Sigmoid colon (tissue), 7 donors: ENCODE results near the gene ATP2B3. TPM values are rescaled to one million over a fixed set of nuclear protein-coding genes. Genes with fewer than 3 reads are reported as not detected.

Source experiments
- DNase-seq: peaks from one replicate; pipeline ENCODE4 v3.0.0-alpha.2; 2019
- H3K27ac ChIP-seq, 4 donors: fragments of 200-600 bp; sonication (generic); one replicate each; pipeline ENCODE4 v1.5.1; 2016 to 2019; ENCODE audit warnings: mild to moderate bottlenecking in 1 of 4
- H3K27me3 ChIP-seq, 3 donors: fragments of 200-600 bp; sonication (generic); one replicate each; pipeline ENCODE4 v1.5.1; 2019; ENCODE audit warnings: mild to moderate bottlenecking in 1 of 3
- H3K36me3 ChIP-seq, 4 donors: fragments of 200-600 bp; sonication (generic); one replicate each; pipeline ENCODE4 v1.5.1; 2016 to 2019
- H3K4me1 ChIP-seq, 4 donors: fragments of 200-600 bp; sonication (generic); one replicate each; pipeline ENCODE4 v1.5.1; 2017 to 2019
- H3K4me3 ChIP-seq, 4 donors: fragments of 200-600 bp; sonication (generic); one replicate each; pipeline ENCODE4 v1.5.1; 2017 to 2019; ENCODE audit warnings: mild to moderate bottlenecking in 2 of 4, moderate library complexity in 1 of 4
- H3K9me3 ChIP-seq, 4 donors: fragments of 200-600 bp in 3 of 4; sonication (generic) in 3 of 4; one replicate each; pipeline versions ENCODE4 v1.5.1 to v1.6.1; 2013 to 2019
- CTCF ChIP-seq, 4 experiments: fragments of 450-650 bp in 3 of 4; fragments of 200-600 bp in 1 of 4; IDR thresholded peaks; one replicate each; pipeline ENCODE4 v1.5.1; 2016 to 2019; ENCODE audit warnings: antibody characterized with exemption in 4 of 4, mild to moderate bottlenecking in 3 of 4, moderate library complexity in 2 of 4
- EP300 ChIP-seq, 4 donors: sonication (generic); formaldehyde crosslinking; IDR thresholded peaks; one replicate each; pipeline ENCODE4 v1.6.1; 2017; ENCODE audit warnings: antibody characterized with exemption in 4 of 4
- POLR2A ChIP-seq, 2 donors: fragments of 450-650 bp; IDR thresholded peaks; one replicate each; pipeline ENCODE4 v1.6.1; 2016; ENCODE audit warnings: antibody characterized with exemption in 2 of 2, mild to moderate bottlenecking in 2 of 2, moderate library complexity in 2 of 2
- POLR2AphosphoS5 ChIP-seq, 4 donors: sonication (generic); formaldehyde crosslinking; IDR thresholded peaks; one replicate each; pipeline ENCODE4 v1.6.1; 2017; ENCODE audit warnings: antibody characterized with exemption in 4 of 4
- WGBS, 2 donors: extraction: QIAGEN DNeasy Blood & Tissue Kit; methylation state at CpG; one replicate each; pipeline ENCODE4 v1.1.7; 2013; 5-methylcytosine and 5-hydroxymethylcytosine counted together
- intact Hi-C: fragments of 100-400 bp; cut with DNase I; formaldehyde crosslinking; loops from one replicate; pipeline ENCODE4 v1.15.1; 2023
- polyA plus RNA-seq, 3 donors: library from polyadenylated mRNA; stranded (reverse); fragments of 200-250 nt; gene quantifications; one replicate each; pipeline ENCODE4 v1.2.3, GENCODE V29; 2013
- total RNA-seq, 4 donors: library from RNA; depleted of rRNA; stranded (reverse); fragments of >200 nt; gene quantifications; one replicate each; pipeline ENCODE4 v1.1.0, GENCODE V29; 2016
- donor health status: healthy with polysubstance abuse.
- donor health status: Bipolar disorder and iron deficiency.
- donor health status: healthy.

ATP2B3 gene
- total and polyA plus RNA-seq, 7 donors, result under 0.01 to 0.95 (median 0.26) TPM; not detected in 2

- Histone ChIP-seq H3K27ac (no peak overlapping the region), H3K36me3 (no peaks in the 10 kb centered on the region), H3K27me3 (no peaks in the 10 kb centered on the region), H3K4me1 (no peaks in the 10 kb centered on the region), H3K9me3 (no peaks in the 10 kb centered on the region), H3K4me3 (no peak overlapping the region)
- no peak for TF ChIP-seq POLR2A (IDR thresholded peaks at IDR 0.05)
- no peak for TF ChIP-seq EP300 (IDR thresholded peaks at IDR 0.05)
- no peak for TF ChIP-seq CTCF (IDR thresholded peaks at IDR 0.05)
- no peak for TF ChIP-seq POLR2AphosphoS5 (IDR thresholded peaks at IDR 0.05)
- intact Hi-C loops, result no loop called here
- no peak for DNase-seq
- WGBS, 2 donors, result 91 to 93% methylated on average over 22 of the region's 22 CpGs
Measured at GRCh38 chrX:153560466-153560865, 43.0 kb downstream of the ATP2B3 start.

GRCh38 chrX:153561337-153561736, 43.9 kb downstream of the ATP2B3 start:
- no peaks in the 10 kb centered on the region for H3K27me3 ChIP-seq
- no peak for DNase-seq
- H3K27ac ChIP-seq, result no peak overlapping the region
- H3K36me3 ChIP-seq, result no peaks in the 10 kb centered on the region
- no peaks in the 10 kb centered on the region for H3K4me1 ChIP-seq
- H3K9me3 ChIP-seq, result no peaks in the 10 kb centered on the region
- 85 to 88% methylated on average over 7 of the region's 7 CpGs for WGBS, 2 donors
- H3K4me3 ChIP-seq, result no peak overlapping the region
- intact Hi-C loops, result no loop called here
- no peak for TF ChIP-seq EP300 (IDR thresholded peaks at IDR 0.05)
- TF ChIP-seq CTCF (IDR thresholded peaks at IDR 0.05), result no peak
- TF ChIP-seq POLR2A (IDR thresholded peaks at IDR 0.05), result no peak
- no peak for TF ChIP-seq POLR2AphosphoS5 (IDR thresholded peaks at IDR 0.05)

- 94 to 96% methylated on average over 9 of the region's 9 CpGs for WGBS, 2 donors
- no peak for DNase-seq
- Histone ChIP-seq H3K27ac (no peak overlapping the region), H3K36me3 (no peaks in the 10 kb centered on the region), H3K4me1 (no peaks in the 10 kb centered on the region), H3K9me3 (no peaks in the 10 kb centered on the region), H3K4me3 (no peak overlapping the region), H3K27me3 (no peaks in the 10 kb centered on the region)
- TF ChIP-seq POLR2A (IDR thresholded peaks at IDR 0.05) (no peak), POLR2AphosphoS5 (IDR thresholded peaks at IDR 0.05) (no peak), EP300 (IDR thresholded peaks at IDR 0.05) (no peak), CTCF (IDR thresholded peaks at IDR 0.05) (no peak)
- intact Hi-C loops, result no loop called here
Measured at GRCh38 chrX:153562546-153562945, 45.1 kb downstream of the ATP2B3 start.

- WGBS, 2 donors, result 83 to 87% methylated on average over 14 of the region's 14 CpGs
- no peaks in the 10 kb centered on the region for H3K36me3 ChIP-seq
- DNase-seq, result no peak
- intact Hi-C loops, result no loop called here
- no peaks in the 10 kb centered on the region for H3K9me3 ChIP-seq
- H3K4me1 ChIP-seq, result no peaks in the 10 kb centered on the region
- H3K27me3 ChIP-seq, result no peaks in the 10 kb centered on the region
- no peak overlapping the region for H3K4me3 ChIP-seq
- no peak overlapping the region for H3K27ac ChIP-seq
- TF ChIP-seq CTCF (IDR thresholded peaks at IDR 0.05) (no peak), POLR2A (IDR thresholded peaks at IDR 0.05) (no peak), POLR2AphosphoS5 (IDR thresholded peaks at IDR 0.05) (no peak), EP300 (IDR thresholded peaks at IDR 0.05) (no peak)
Measured at GRCh38 chrX:153564047-153564606, 46.7 kb downstream of the ATP2B3 start.

- 65 to 87% methylated on average over 9 of the region's 9 CpGs for WGBS, 2 donors
- no peak for TF ChIP-seq POLR2AphosphoS5 (IDR thresholded peaks at IDR 0.05)
- no peak for TF ChIP-seq POLR2A (IDR thresholded peaks at IDR 0.05)
- TF ChIP-seq EP300 (IDR thresholded peaks at IDR 0.05), result no peak
- TF ChIP-seq CTCF (IDR thresholded peaks at IDR 0.05), result no peak
Measured at GRCh38 chrX:153565996-153566580, 48.6 kb downstream of the ATP2B3 start.

More at GRCh38 chrX:153565996-153566580, 48.6 kb downstream of the ATP2B3 start:
- H3K4me3 ChIP-seq, result no peak overlapping the region
- H3K4me1 ChIP-seq, result no peaks in the 10 kb centered on the region
- H3K27ac ChIP-seq, result no peak overlapping the region
- intact Hi-C loops, result no loop called here
- H3K36me3 ChIP-seq, result no peaks in the 10 kb centered on the region
- H3K9me3 ChIP-seq, result no peaks in the 10 kb centered on the region
- H3K27me3 ChIP-seq, result no peaks in the 10 kb centered on the region
- no peak for DNase-seq
